ENCODE results near the gene SETD3.
A peak's percentile ranks its signal among the peaks of the same experiment; 100 is the strongest.

- TF ChIP-seq CTCF (IDR thresholded peaks at IDR 0.05) = peak; percentile 95
- no peak for TF ChIP-seq EZH2 (IDR thresholded peaks at IDR 0.05; ENCODE audit: borderline replicate concordance, insufficient read depth, low read depth, low read length, poor library complexity, severe bottlenecking)
Measured at GRCh38 chr14:99415496-99416281, 65.0 kb downstream of the SETD3 start.
